Astrocyte (in vitro differentiated cells and primary cell): ENCODE results near the gene RIMS4. TPM values are rescaled to one million over a fixed set of nuclear protein-coding genes. Genes with fewer than 3 reads are reported as not detected.

Source experiments
- DNase-seq: peaks from one replicate; pipeline ENCODE4 v3.0.0-alpha.2; 2010; ENCODE audit warnings: low read depth
- FAIRE-seq: peaks from 2 replicates; lab custom pipeline; 2011; peaks lifted over from hg19 to GRCh38; lab: Jason Lieb, UNC
- H2AFZ ChIP-seq: 2 replicates; pipeline ENCODE4 v1.6.0; 2012; ENCODE audit warnings: low read depth, low read length, inconsistent platforms
- H3K27ac ChIP-seq: 2 replicates; pipeline ENCODE4 v1.5.1; 2011; ENCODE audit warnings: low read depth, low read length, inconsistent platforms
- H3K27me3 ChIP-seq: 2 replicates; pipeline ENCODE4 v1.6.0; 2011; ENCODE audit warnings: low read length, inconsistent platforms; ENCODE audit not compliant: insufficient read depth
- H3K36me3 ChIP-seq: 2 replicates; pipeline ENCODE4 v1.5.1; 2011; ENCODE audit warnings: low read length, inconsistent platforms; ENCODE audit not compliant: insufficient read depth
- H3K4me1 ChIP-seq: 2 replicates; pipeline ENCODE4 v1.5.1; 2011; ENCODE audit warnings: low read length, inconsistent platforms; ENCODE audit not compliant: insufficient read depth
- H3K4me2 ChIP-seq: 2 replicates; pipeline ENCODE4 v1.6.0; 2012; ENCODE audit warnings: low read length, inconsistent platforms
- H3K4me3 ChIP-seq: 2 replicates; pipeline ENCODE4 v1.5.1; 2011; ENCODE audit warnings: low read depth, mild to moderate bottlenecking, low read length, inconsistent platforms; ENCODE audit not compliant: insufficient read depth
- H3K79me2 ChIP-seq: 2 replicates; pipeline ENCODE4 v1.6.0; 2012; ENCODE audit warnings: mild to moderate bottlenecking, low read length, inconsistent platforms; ENCODE audit not compliant: insufficient read depth
- H3K9ac ChIP-seq: 2 replicates; pipeline ENCODE4 v1.6.0; 2012; ENCODE audit warnings: mild to moderate bottlenecking, low read length, inconsistent platforms
- H3K9me3 ChIP-seq: 2 replicates; pipeline ENCODE4 v1.5.1; 2012; ENCODE audit warnings: low read depth, mild to moderate bottlenecking, low read length, inconsistent platforms; ENCODE audit not compliant: insufficient read depth
- H4K20me1 ChIP-seq: 2 replicates; pipeline ENCODE4 v1.6.0; 2012; ENCODE audit warnings: low read length, inconsistent platforms; ENCODE audit not compliant: insufficient read depth
- H3K27ac Mint-ChIP-seq: one replicate; pipeline ENCODE4 v1.8.0; 2021; ENCODE audit warnings: mild to moderate bottlenecking, mixed read lengths; ENCODE audit not compliant: unreplicated experiment
- H3K27me3 Mint-ChIP-seq: one replicate; pipeline ENCODE4 v1.8.0; 2021; ENCODE audit warnings: low read depth, mixed read lengths; ENCODE audit not compliant: unreplicated experiment
- H3K36me3 Mint-ChIP-seq: one replicate; pipeline ENCODE4 v1.8.0; 2021; ENCODE audit warnings: low read depth, mixed read lengths; ENCODE audit not compliant: unreplicated experiment
- H3K4me1 Mint-ChIP-seq: one replicate; pipeline ENCODE4 v1.8.0; 2021; ENCODE audit warnings: low read depth, mixed read lengths; ENCODE audit not compliant: unreplicated experiment
- H3K4me3 Mint-ChIP-seq: one replicate; pipeline ENCODE4 v1.8.0; 2021; ENCODE audit warnings: mild to moderate bottlenecking, moderate library complexity, mixed read lengths; ENCODE audit not compliant: unreplicated experiment
- H3K9me3 Mint-ChIP-seq: one replicate; pipeline ENCODE4 v1.8.0; 2021; ENCODE audit warnings: mild to moderate bottlenecking, mixed read lengths; ENCODE audit not compliant: unreplicated experiment
- CTCF ChIP-seq: IDR thresholded peaks from 2 replicates; pipeline ENCODE4 v1.5.1; 2011; ENCODE audit warnings: low read depth, mild to moderate bottlenecking, inconsistent platforms, low read length, moderate library complexity; ENCODE audit not compliant: insufficient read depth
- EZH2 ChIP-seq: IDR thresholded peaks from 2 replicates; pipeline ENCODE4 v1.6.1; 2012; ENCODE audit warnings: mild to moderate bottlenecking, low read length, inconsistent platforms; ENCODE audit not compliant: insufficient read depth
- total RNA-seq: library from RNA; stranded (reverse); gene quantifications from 2 replicates; pipeline ENCODE4 v1.2.1, GENCODE V29; 2021

Gene RIMS4
- total RNA-seq, 1 donor from 2014 or later, result 0.48 TPM

GRCh38 chr20:44703183-44703925 lies 107.0 kb downstream of the RIMS4 start:
- no peak for FAIRE-seq
- Mint-ChIP-seq H3K27me3 (peaks cover 8% of the 10 kb centered on the region), H3K36me3 (no peaks in the 10 kb centered on the region), H3K4me3 (no peak overlapping the region), H3K9me3 (no peaks in the 10 kb centered on the region), H3K27ac (peak overlapping the region; percentile 9), H3K4me1 (peaks cover 27% of the 10 kb centered on the region)
- Histone ChIP-seq H3K4me2 (peak overlapping the region; percentile 71), H3K79me2 (no peaks in the 10 kb centered on the region), H3K4me1 (peaks cover 31% of the 10 kb centered on the region), H4K20me1 (peaks cover 10% of the 10 kb centered on the region), H3K27ac (no peak overlapping the region), H2AFZ (no peak overlapping the region), H3K27me3 (peaks cover 21% of the 10 kb centered on the region), H3K36me3 (no peaks in the 10 kb centered on the region), H3K9me3 (no peaks in the 10 kb centered on the region), H3K9ac (no peak overlapping the region), H3K4me3 (no peak overlapping the region)
- no peak for TF ChIP-seq EZH2
- no peak for TF ChIP-seq CTCF
- no peak for DNase-seq

- TF ChIP-seq EZH2, result no peak
- no peak for TF ChIP-seq CTCF
- no peaks in the 10 kb centered on the region for H3K36me3 ChIP-seq
- peak; percentile 90 for DNase-seq
- peaks cover 27% of the 10 kb centered on the region for H3K4me1 Mint-ChIP-seq
- no peak overlapping the region for H3K27ac ChIP-seq
- H3K79me2 ChIP-seq, result no peaks in the 10 kb centered on the region
- H3K4me3 Mint-ChIP-seq, result no peak overlapping the region
- H3K27me3 ChIP-seq, result peaks cover 21% of the 10 kb centered on the region
- H2AFZ ChIP-seq, result no peak overlapping the region
- H3K27me3 Mint-ChIP-seq, result peaks cover 8% of the 10 kb centered on the region
- FAIRE-seq, result no peak
- H3K9me3 ChIP-seq, result no peaks in the 10 kb centered on the region
- H3K4me1 ChIP-seq, result peaks cover 31% of the 10 kb centered on the region
- H3K9me3 Mint-ChIP-seq, result no peaks in the 10 kb centered on the region
- peak overlapping the region; percentile 71 for H3K4me2 ChIP-seq
- no peak overlapping the region for H3K27ac Mint-ChIP-seq
- no peak overlapping the region for H3K9ac ChIP-seq
- H3K4me3 ChIP-seq, result no peak overlapping the region
- no peaks in the 10 kb centered on the region for H3K36me3 Mint-ChIP-seq
- H4K20me1 ChIP-seq, result peaks cover 10% of the 10 kb centered on the region
Measured at GRCh38 chr20:44702776-44703175, 107.6 kb downstream of the RIMS4 start.

- Histone ChIP-seq H3K36me3 (no peaks in the 10 kb centered on the region), H2AFZ (no peak overlapping the region), H3K27me3 (peaks cover 21% of the 10 kb centered on the region), H3K79me2 (no peaks in the 10 kb centered on the region), H3K4me1 (peaks cover 31% of the 10 kb centered on the region), H3K9me3 (no peaks in the 10 kb centered on the region), H3K9ac (no peak overlapping the region), H4K20me1 (peaks cover 10% of the 10 kb centered on the region), H3K27ac (no peak overlapping the region), H3K4me3 (no peak overlapping the region), H3K4me2 (no peak overlapping the region)
- FAIRE-seq (no peak), DNase-seq (no peak)
- Mint-ChIP-seq H3K4me3 (no peak overlapping the region), H3K9me3 (no peaks in the 10 kb centered on the region), H3K4me1 (peaks cover 28% of the 10 kb centered on the region), H3K36me3 (no peaks in the 10 kb centered on the region), H3K27ac (no peak overlapping the region), H3K27me3 (peaks cover 8% of the 10 kb centered on the region)
- TF ChIP-seq CTCF, result no peak
- no peak for TF ChIP-seq EZH2
Measured at GRCh38 chr20:44701858-44702256, 108.5 kb downstream of the RIMS4 start.
